Natural killer cell (primary cell): ENCODE data around the gene TSEN54. TPM values are rescaled to one million over a fixed set of nuclear protein-coding genes. Genes with fewer than 3 reads are reported as not detected.
A peak's percentile ranks its signal among the peaks of the same experiment; 100 is the strongest.

Experiments
- ATAC-seq, 3 donors: fragments of 150-1000 bp in 2 of 3; fragments of 200-7000 bp in 1 of 3; cut with Tn5 transposase; 1 replicate in 1 of 3; 2 replicates in 2 of 3; pipeline ENCODE4 v1.10.0; 2021; ENCODE audit warnings: mild to moderate bottlenecking in 2 of 3, moderate library complexity in 2 of 3
- DNase-seq, 2 donors: peaks; one replicate each; pipeline versions ENCODE4 v3.0.0 to v3.0.0-alpha.2; 2013 to 2021; ENCODE audit warnings: mixed read lengths in 1 of 2
- H3K27ac ChIP-seq: one replicate; pipeline ENCODE4 v1.5.1; 2013; ENCODE audit warnings: mild to moderate bottlenecking, low read length
- H3K27me3 ChIP-seq: one replicate; pipeline ENCODE4 v1.6.1; 2013; ENCODE audit warnings: low read length; ENCODE audit not compliant: control insufficient read depth, insufficient read depth
- H3K36me3 ChIP-seq: one replicate; pipeline ENCODE4 v1.6.1; 2013; ENCODE audit warnings: low read length; ENCODE audit not compliant: control insufficient read depth, insufficient read depth
- H3K4me1 ChIP-seq: one replicate; pipeline ENCODE4 v1.6.1; 2013; ENCODE audit warnings: low read length; ENCODE audit not compliant: control insufficient read depth, insufficient read depth
- H3K4me3 ChIP-seq: one replicate; pipeline ENCODE4 v1.5.1; 2013; ENCODE audit warnings: low read length
- H3K9me3 ChIP-seq: one replicate; pipeline ENCODE4 v1.6.1; 2013; ENCODE audit warnings: low read length; ENCODE audit not compliant: control insufficient read depth, insufficient read depth
- H3K27ac Mint-ChIP-seq, 2 donors: one replicate each; pipeline ENCODE4 v1.8.0; 2022; ENCODE audit warnings: mild to moderate bottlenecking in 2 of 2, mixed read lengths in 2 of 2, moderate library complexity in 1 of 2
- H3K27me3 Mint-ChIP-seq, 2 donors: one replicate each; pipeline ENCODE4 v1.8.0; 2022; ENCODE audit warnings: low read depth in 2 of 2, mixed read lengths in 2 of 2
- H3K36me3 Mint-ChIP-seq: one replicate; pipeline ENCODE4 v1.8.0; 2022; ENCODE audit warnings: mixed read lengths
- H3K4me1 Mint-ChIP-seq, 2 donors: one replicate each; pipeline ENCODE4 v1.8.0; 2022; ENCODE audit warnings: mixed read lengths in 2 of 2
- H3K4me3 Mint-ChIP-seq: one replicate; pipeline ENCODE4 v1.8.0; 2022; ENCODE audit warnings: mild to moderate bottlenecking, moderate library complexity, mixed read lengths
- H3K9me3 Mint-ChIP-seq, 2 donors: one replicate each; pipeline ENCODE4 v1.8.0; 2022; ENCODE audit warnings: mixed read lengths in 2 of 2
- WGBS: methylation state at CpG from one replicate; pipeline ENCODE4 v1.1.7; 2013; ENCODE audit warnings: missing lambda C conversion rate; ENCODE audit not compliant: insufficient coverage; 5-methylcytosine and 5-hydroxymethylcytosine counted together
- intact Hi-C: fragments of 100-400 bp; cut with micrococcal nuclease; formaldehyde crosslinking; loops from one replicate; pipeline ENCODE4 v1.14.2; 2022
- total RNA-seq, 4 donors: library from RNA; stranded (reverse); fragments of 120-200 nt in 1 of 4; gene quantifications; one replicate each; pipeline versions ENCODE4 v1.2.3 to v1.2.4, GENCODE V29; 2013 to 2022
- TF ChIP-seq, protein P1 (sequence below): fragments of 200-600 bp; IDR thresholded peaks from one replicate; pipeline ENCODE4 v1.8.0; 2022; ENCODE audit warnings: antibody characterized with exemption

TSEN54 gene
- total RNA-seq, 3 donors from 2014 or later (not counting 1 experiment from before 2014, with no cell fraction given) = 180 to 224 (median 186) TPM

DNA sequence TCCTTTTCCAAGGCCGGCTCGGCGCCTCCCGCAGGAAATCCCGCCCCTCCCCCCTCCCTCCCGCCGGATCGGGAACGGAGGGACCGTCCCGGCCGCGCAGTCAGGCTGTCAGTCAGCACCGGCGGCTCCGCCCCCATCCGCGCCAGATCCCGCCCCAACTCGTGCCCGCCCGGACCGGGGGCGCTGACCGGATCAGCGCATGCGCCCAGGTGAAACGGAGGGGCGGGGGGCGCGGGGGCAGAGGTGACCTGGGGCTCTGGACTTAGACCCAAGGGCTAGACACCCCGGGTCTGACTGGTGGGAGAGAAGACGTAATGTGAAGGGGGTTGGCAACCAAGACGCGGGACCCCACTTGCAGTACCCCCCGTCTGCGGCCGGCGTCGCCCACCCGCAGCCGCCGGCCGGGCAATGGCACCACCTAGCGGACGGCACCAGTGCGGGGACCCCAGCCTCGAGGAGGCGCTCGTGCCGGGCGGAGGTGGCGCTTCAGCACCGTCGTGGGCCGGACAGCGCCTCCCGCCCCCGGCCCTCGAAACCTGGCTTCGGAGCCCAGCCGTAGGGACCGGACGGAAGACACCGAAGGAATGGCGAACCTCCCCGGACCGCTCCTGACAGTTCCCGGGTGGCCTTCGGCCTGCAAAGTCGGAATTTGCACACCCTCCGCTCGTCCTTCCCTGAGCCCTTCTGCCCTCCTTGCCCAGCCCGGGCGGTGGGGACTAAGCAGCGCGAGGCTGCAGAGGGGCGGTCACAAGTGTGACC, 653 bp upstream of the TSEN54 start, which contains the start of gene CASKIN2:
CASKIN2 (minus strand) TSS at position 42 of the 759 bp plus-strand sequence. CDS start 1,733 bp downstream, outside the sequence.
- Mint-ChIP-seq H3K9me3 (no peaks in the 10 kb centered on the region), H3K4me3 (peak within 1 kb of the TSS; percentile 80), H3K36me3 (no peaks in the 10 kb centered on the region), H3K27ac (peak within 1 kb of the TSS in 1 of 2 donors; percentile 88), H3K27me3 (no peaks in the 10 kb centered on the region), H3K4me1 (peaks cover 19 to 23% of the 10 kb centered on the region in 2 donors)
- no peaks in the 10 kb centered on the region for H3K27me3 ChIP-seq
- DNase-seq (peak; percentile 72 to 89), ATAC-seq (peak; percentile 64 to 83 (median 67))
- peak within 1 kb of the TSS; percentile 83 for H3K4me3 ChIP-seq
- no peaks in the 10 kb centered on the region for H3K9me3 ChIP-seq
- peaks cover 40% of the 10 kb centered on the region for H3K4me1 ChIP-seq
- H3K36me3 ChIP-seq = peaks cover 12% of the 10 kb centered on the region
- under 1% methylated on average over 78 of the region's 78 CpGs for WGBS
- TF ChIP-seq, protein P1, sequence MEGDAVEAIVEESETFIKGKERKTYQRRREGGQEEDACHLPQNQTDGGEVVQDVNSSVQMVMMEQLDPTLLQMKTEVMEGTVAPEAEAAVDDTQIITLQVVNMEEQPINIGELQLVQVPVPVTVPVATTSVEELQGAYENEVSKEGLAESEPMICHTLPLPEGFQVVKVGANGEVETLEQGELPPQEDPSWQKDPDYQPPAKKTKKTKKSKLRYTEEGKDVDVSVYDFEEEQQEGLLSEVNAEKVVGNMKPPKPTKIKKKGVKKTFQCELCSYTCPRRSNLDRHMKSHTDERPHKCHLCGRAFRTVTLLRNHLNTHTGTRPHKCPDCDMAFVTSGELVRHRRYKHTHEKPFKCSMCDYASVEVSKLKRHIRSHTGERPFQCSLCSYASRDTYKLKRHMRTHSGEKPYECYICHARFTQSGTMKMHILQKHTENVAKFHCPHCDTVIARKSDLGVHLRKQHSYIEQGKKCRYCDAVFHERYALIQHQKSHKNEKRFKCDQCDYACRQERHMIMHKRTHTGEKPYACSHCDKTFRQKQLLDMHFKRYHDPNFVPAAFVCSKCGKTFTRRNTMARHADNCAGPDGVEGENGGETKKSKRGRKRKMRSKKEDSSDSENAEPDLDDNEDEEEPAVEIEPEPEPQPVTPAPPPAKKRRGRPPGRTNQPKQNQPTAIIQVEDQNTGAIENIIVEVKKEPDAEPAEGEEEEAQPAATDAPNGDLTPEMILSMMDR = peak; percentile 93
- intact Hi-C loops = loop anchor here (1.0 to 5.0 kb wide), 4 partner anchors 10 to 228 kb away; partner anchors contain the start of genes LLGL2, MYO15B and SLC25A19
- no peak within 1 kb of the TSS for H3K27ac ChIP-seq

DNA sequence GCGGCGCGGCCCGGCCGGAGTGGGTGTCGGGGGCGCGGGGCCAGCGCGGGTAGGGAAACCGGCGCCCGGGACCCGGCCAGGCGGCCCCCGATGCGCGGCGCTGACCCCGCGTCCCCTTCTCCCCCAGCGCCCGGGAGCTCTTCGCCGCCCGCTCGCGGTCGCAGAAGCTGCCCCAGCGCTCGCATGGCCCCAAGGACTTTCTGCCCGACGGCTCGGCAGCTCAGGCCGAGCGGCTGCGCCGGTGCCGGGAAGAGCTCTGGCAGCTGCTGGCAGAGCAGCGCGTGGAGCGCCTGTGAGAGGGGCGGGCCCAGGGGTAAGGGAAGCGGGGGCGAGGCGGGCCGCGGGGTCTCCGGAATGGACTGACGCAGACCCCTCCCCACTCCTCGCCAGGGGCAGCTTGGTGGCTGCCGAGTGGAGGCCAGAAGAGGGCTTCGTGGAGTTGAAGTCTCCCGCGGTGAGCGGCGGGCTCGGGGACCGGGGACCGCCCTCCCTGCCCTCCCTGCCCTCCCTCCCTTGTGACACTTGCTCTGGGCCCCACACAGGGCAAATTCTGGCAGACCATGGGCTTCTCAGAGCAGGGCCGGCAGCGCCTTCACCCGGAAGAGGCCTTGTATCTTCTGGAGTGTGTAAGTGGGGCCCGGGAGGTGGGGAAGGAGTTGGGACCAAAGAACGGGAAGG, 430 bp downstream of the TSEN54 start:
- Histone ChIP-seq H3K4me3 (peak overlapping the region; percentile 74), H3K27me3 (no peaks in the 10 kb centered on the region), H3K9me3 (no peaks in the 10 kb centered on the region), H3K36me3 (peaks cover 22% of the 10 kb centered on the region), H3K27ac (peak overlapping the region; percentile 65), H3K4me1 (peaks cover 40% of the 10 kb centered on the region)
- H3K4me3 Mint-ChIP-seq = peak overlapping the region; percentile 86
- TF ChIP-seq, protein P1 = no peak
- ATAC-seq = peak in 2 of 3 donors; percentile 2 to 7
- peak; percentile 42 to 59 for DNase-seq
- H3K27ac Mint-ChIP-seq = peak overlapping the region; percentile 88 to 94
- H3K27me3 Mint-ChIP-seq = no peaks in the 10 kb centered on the region
- under 1% methylated on average over 61 of the region's 65 CpGs for WGBS
- intact Hi-C loops = loop anchor here (1.0 to 5.0 kb wide), 4 partner anchors 9 to 229 kb away; partner anchors contain the start of genes LLGL2, MYO15B and SLC25A19
- peaks cover 19 to 23% of the 10 kb centered on the region in 2 donors for H3K4me1 Mint-ChIP-seq
- H3K9me3 Mint-ChIP-seq = no peaks in the 10 kb centered on the region
- H3K36me3 Mint-ChIP-seq = no peaks in the 10 kb centered on the region

DNA sequence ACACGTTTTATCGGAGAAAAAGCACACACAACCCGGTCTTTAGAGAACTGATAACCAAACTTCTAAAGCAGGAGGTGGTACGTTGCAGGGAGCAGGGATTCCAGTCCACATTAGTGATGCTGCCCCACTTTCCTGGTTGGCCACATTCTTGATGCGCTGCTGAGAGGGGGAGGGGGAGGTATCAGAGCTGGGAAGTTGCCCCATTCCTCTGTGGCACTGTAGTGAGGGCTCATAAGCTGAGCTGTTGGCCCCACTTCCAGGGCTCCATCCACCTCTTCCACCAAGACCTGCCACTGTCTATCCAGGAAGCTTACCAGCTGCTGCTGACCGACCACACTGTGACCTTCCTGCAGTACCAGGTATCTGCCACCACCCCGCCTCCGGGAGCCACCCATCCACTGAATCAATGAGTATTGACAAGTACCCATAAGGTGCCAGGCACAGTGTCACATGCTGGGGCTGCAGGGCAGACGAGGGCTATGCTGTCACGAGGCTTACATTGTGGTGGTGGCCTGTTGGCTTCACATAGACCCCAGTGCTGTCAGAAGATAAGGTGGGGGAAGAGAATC, 1.1 kb downstream of the TSEN54 start:
- no peaks in the 10 kb centered on the region for H3K27me3 Mint-ChIP-seq
- intact Hi-C loops = loop anchor here (5.0 kb wide), 2 partner anchors 70 to 230 kb away; partner anchors contain the start of genes MYO15B and SLC25A19
- H3K27ac Mint-ChIP-seq = peak overlapping the region; percentile 88 to 94

More for the DNA sequence above, 1.1 kb downstream of the TSEN54 start:
- ATAC-seq (no peak), DNase-seq (peak in 1 of 2 donors; percentile 50)
- H3K36me3 ChIP-seq = peaks cover 28% of the 10 kb centered on the region
- H3K4me3 Mint-ChIP-seq = peak overlapping the region; percentile 86
- WGBS = 13% methylated on average over 10 of the region's 10 CpGs
- H3K9me3 ChIP-seq = no peaks in the 10 kb centered on the region
- peaks cover 19 to 28% of the 10 kb centered on the region in 2 donors for H3K4me1 Mint-ChIP-seq
- peaks cover 40% of the 10 kb centered on the region for H3K4me1 ChIP-seq
- H3K4me3 ChIP-seq = peak overlapping the region; percentile 74
- TF ChIP-seq, protein P1 = no peak
- H3K9me3 Mint-ChIP-seq = no peaks in the 10 kb centered on the region
- no peaks in the 10 kb centered on the region for H3K27me3 ChIP-seq
- H3K36me3 Mint-ChIP-seq = no peaks in the 10 kb centered on the region
- H3K27ac ChIP-seq = peak overlapping the region; percentile 65
